NB4 (cell line): ENCODE measurements around the gene OR52L1.

Experiments
- POLR2A ChIP-seq: IDR thresholded peaks from 2 replicates; pipeline ENCODE4 v1.6.1; 2011; ENCODE audit warnings: mild to moderate bottlenecking; ENCODE audit not compliant: insufficient read length; ENCODE audit errors: extremely low read depth
- TF ChIP-seq, protein P1 (sequence below): IDR thresholded peaks from one replicate; pipeline ENCODE4 v1.5.1; 2012; ENCODE audit warnings: low read depth, low read length
- TF ChIP-seq, protein P2 (sequence below): IDR thresholded peaks from 2 replicates; pipeline ENCODE4 v1.6.1; 2011; ENCODE audit warnings: low read depth, low read length

DNA sequence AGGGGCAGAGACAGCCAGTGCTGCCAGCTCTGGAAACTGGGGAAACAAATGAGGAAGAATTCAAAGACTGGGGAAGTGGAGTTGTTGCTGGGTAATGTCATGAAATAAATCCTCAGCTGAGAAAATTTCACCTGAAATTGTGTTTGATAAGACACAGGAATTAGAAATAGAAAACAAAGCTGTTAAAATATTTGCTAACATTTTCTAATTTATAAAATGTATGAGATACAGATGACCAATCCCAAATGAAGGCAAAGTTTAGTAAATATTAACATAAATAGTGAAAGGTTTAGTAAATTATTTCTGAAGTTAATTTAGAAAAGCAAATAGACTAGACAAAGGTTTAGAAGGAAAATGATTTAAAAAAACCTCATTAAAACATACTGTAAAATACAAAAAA, 18.4 kb downstream of the OR52L1 start, which contains the start of gene OR56A5:
- TF ChIP-seq, protein P1, sequence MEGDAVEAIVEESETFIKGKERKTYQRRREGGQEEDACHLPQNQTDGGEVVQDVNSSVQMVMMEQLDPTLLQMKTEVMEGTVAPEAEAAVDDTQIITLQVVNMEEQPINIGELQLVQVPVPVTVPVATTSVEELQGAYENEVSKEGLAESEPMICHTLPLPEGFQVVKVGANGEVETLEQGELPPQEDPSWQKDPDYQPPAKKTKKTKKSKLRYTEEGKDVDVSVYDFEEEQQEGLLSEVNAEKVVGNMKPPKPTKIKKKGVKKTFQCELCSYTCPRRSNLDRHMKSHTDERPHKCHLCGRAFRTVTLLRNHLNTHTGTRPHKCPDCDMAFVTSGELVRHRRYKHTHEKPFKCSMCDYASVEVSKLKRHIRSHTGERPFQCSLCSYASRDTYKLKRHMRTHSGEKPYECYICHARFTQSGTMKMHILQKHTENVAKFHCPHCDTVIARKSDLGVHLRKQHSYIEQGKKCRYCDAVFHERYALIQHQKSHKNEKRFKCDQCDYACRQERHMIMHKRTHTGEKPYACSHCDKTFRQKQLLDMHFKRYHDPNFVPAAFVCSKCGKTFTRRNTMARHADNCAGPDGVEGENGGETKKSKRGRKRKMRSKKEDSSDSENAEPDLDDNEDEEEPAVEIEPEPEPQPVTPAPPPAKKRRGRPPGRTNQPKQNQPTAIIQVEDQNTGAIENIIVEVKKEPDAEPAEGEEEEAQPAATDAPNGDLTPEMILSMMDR = no peak
- no peak for TF ChIP-seq POLR2A
- TF ChIP-seq, protein P2, sequence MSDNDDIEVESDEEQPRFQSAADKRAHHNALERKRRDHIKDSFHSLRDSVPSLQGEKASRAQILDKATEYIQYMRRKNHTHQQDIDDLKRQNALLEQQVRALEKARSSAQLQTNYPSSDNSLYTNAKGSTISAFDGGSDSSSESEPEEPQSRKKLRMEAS = no peak
